ENCODE measurements around the gene IQGAP3.
A peak's percentile ranks its signal among the peaks of the same experiment; 100 is the strongest.
"Not testable (repeated sequence)": the region's sequence is repeated elsewhere in the genome, so short reads cannot be mapped to it uniquely, and the experiment has no call there.

Gene IQGAP3

GRCh38 chr1:156592910-156593660 lies 20.7 kb upstream of the IQGAP3 start:
- DNase-seq (ENCODE audit: low read depth) = no peak
- TF ChIP-seq CTCF (IDR thresholded peaks at IDR 0.05; ENCODE audit: low read length, missing control alignments) = no peak
- H3K4me3 ChIP-seq (replicated peaks; ENCODE audit: low read depth, low read length) = no peak overlapping the region

- DNase-seq (ENCODE audit: low read depth) = no peak
- peak overlapping the region; percentile 80 for H3K4me3 ChIP-seq (replicated peaks; ENCODE audit: low read depth, low read length)
- TF ChIP-seq CTCF (IDR thresholded peaks at IDR 0.05; ENCODE audit: low read length, missing control alignments) = no peak
Measured at GRCh38 chr1:156592158-156592909, 20.0 kb upstream of the IQGAP3 start.

- TF ChIP-seq CTCF (IDR thresholded peaks at IDR 0.05; ENCODE audit: low read length, missing control alignments) = no peak
- DNase-seq (ENCODE audit: low read depth) = peak; percentile 37
- H3K4me3 ChIP-seq (replicated peaks; ENCODE audit: low read depth, low read length) = peak within 1 kb of the TSS; percentile 80
Measured at GRCh38 chr1:156591432-156592157, 19.2 kb upstream of the IQGAP3 start, which contains the start of gene NAXE. TSS of gene NAXE (plus strand) at chr1:156591776. CDS start at chr1:156591805, 29 bp downstream.

GRCh38 chr1:156591181-156591431 lies 18.7 kb upstream of the IQGAP3 start:
- peak overlapping the region; percentile 80 for H3K4me3 ChIP-seq (replicated peaks; ENCODE audit: low read depth, low read length)
- no peak for DNase-seq (ENCODE audit: low read depth)
- TF ChIP-seq CTCF (IDR thresholded peaks at IDR 0.05; ENCODE audit: low read length, missing control alignments) = no peak

- H3K4me3 ChIP-seq (replicated peaks; ENCODE audit: low read depth, low read length) = no peak overlapping the region
- TF ChIP-seq CTCF (IDR thresholded peaks at IDR 0.05; ENCODE audit: low read length, missing control alignments) = no peak
- no peak for DNase-seq (ENCODE audit: low read depth)
Measured at GRCh38 chr1:156590326-156591180, 18.2 kb upstream of the IQGAP3 start.

- H3K4me3 ChIP-seq (replicated peaks; ENCODE audit: low read depth, low read length) = no peak overlapping the region
- TF ChIP-seq CTCF (IDR thresholded peaks at IDR 0.05; ENCODE audit: low read length, missing control alignments) = no peak
- DNase-seq (ENCODE audit: low read depth) = no peak
Measured at GRCh38 chr1:156589546-156589945, 17.2 kb upstream of the IQGAP3 start.

- not testable (repeated sequence) for DNase-seq (ENCODE audit: low read depth); H3K4me3 ChIP-seq (replicated peaks; ENCODE audit: low read depth, low read length)
Measured at GRCh38 chr1:156587927-156588326, 15.6 kb upstream of the IQGAP3 start.
